ENCODE measurements around the gene ANKIB1.

DNA sequence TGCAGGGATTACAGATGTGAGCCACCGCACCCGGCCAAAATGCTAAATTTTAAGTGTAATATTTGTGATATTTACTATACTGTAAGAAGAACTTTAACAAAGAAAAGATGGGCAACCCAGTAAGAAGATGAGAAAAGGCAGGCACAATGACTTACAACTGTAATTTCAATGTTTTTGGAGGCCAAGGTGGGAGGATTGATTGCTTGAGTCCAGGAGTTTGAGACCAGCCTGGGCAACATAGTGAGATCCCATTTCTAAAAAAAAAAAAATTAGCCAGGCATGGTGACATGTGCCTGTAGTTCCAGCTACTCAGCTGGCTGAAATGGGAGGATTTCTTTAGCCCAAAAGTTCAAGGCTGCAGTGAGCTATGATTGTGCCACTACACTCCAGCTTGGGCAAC lies 189.8 kb downstream of the ANKIB1 start:
- TF ChIP-seq, protein P1, sequence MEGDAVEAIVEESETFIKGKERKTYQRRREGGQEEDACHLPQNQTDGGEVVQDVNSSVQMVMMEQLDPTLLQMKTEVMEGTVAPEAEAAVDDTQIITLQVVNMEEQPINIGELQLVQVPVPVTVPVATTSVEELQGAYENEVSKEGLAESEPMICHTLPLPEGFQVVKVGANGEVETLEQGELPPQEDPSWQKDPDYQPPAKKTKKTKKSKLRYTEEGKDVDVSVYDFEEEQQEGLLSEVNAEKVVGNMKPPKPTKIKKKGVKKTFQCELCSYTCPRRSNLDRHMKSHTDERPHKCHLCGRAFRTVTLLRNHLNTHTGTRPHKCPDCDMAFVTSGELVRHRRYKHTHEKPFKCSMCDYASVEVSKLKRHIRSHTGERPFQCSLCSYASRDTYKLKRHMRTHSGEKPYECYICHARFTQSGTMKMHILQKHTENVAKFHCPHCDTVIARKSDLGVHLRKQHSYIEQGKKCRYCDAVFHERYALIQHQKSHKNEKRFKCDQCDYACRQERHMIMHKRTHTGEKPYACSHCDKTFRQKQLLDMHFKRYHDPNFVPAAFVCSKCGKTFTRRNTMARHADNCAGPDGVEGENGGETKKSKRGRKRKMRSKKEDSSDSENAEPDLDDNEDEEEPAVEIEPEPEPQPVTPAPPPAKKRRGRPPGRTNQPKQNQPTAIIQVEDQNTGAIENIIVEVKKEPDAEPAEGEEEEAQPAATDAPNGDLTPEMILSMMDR (IDR thresholded peaks at IDR 0.05; ENCODE audit: low read depth, low read length, poor library complexity, severe bottlenecking): no peak
- TF ChIP-seq EZH2phosphoT487 (IDR thresholded peaks at IDR 0.05; ENCODE audit: borderline replicate concordance, low read length): no peak

Measured in DOHH2 (cell line).